Chondrocyte (in vitro differentiated cells): ENCODE data around the gene PYHIN1. TPM values are rescaled to one million over a fixed set of nuclear protein-coding genes. Genes with fewer than 3 reads are reported as not detected.

Source experiments
- DNase-seq: peaks from one replicate; pipeline ENCODE4 v3.0.0; 2021; ENCODE audit warnings: mixed read lengths, low spot score
- H3K27ac Mint-ChIP-seq: one replicate; pipeline ENCODE4 v1.8.0; 2021; ENCODE audit warnings: mild to moderate bottlenecking, moderate library complexity, mixed read lengths; ENCODE audit not compliant: unreplicated experiment
- H3K27me3 Mint-ChIP-seq: 2 replicates; pipeline ENCODE4 v1.8.0; 2021; ENCODE audit warnings: low read depth, mixed read lengths
- H3K36me3 Mint-ChIP-seq: 2 replicates; pipeline ENCODE4 v1.8.0; 2021; ENCODE audit warnings: low read depth, mixed read lengths
- H3K4me1 Mint-ChIP-seq: 2 replicates; pipeline ENCODE4 v1.8.0; 2021; ENCODE audit warnings: low read depth, mild to moderate bottlenecking, mixed read lengths
- H3K4me3 Mint-ChIP-seq: one replicate; pipeline ENCODE4 v1.8.0; 2021; ENCODE audit warnings: mild to moderate bottlenecking, moderate library complexity, mixed read lengths; ENCODE audit not compliant: unreplicated experiment
- H3K9me3 Mint-ChIP-seq: 2 replicates; pipeline ENCODE4 v1.8.0; 2021; ENCODE audit warnings: low read depth, mixed read lengths
- CTCF ChIP-seq: fragments of 200-600 bp; sonication (generic); IDR thresholded peaks from 2 replicates; pipeline ENCODE4 v1.5.0; 2021; ENCODE audit warnings: antibody characterized with exemption, mild to moderate bottlenecking, moderate library complexity
- total RNA-seq: library from RNA; stranded (reverse); gene quantifications from 3 replicates; pipeline ENCODE4 v1.2.1, GENCODE V29; 2021

The PYHIN1 gene
- total RNA-seq, 1 donor from 2014 or later: not detected

- Mint-ChIP-seq H3K27ac (no peak overlapping the region), H3K36me3 (no peaks in the 10 kb centered on the region), H3K4me1 (no peaks in the 10 kb centered on the region), H3K9me3 (peaks cover 6% of the 10 kb centered on the region), H3K27me3 (no peaks in the 10 kb centered on the region), H3K4me3 (no peak overlapping the region)
- DNase-seq: no peak
- TF ChIP-seq CTCF: no peak
Measured at GRCh38 chr1:158951956-158952355, 20.6 kb downstream of the PYHIN1 start.

- no peak for TF ChIP-seq CTCF
- H3K4me3 Mint-ChIP-seq: no peak overlapping the region
- peaks cover 6% of the 10 kb centered on the region for H3K9me3 Mint-ChIP-seq
- no peaks in the 10 kb centered on the region for H3K36me3 Mint-ChIP-seq
- DNase-seq: no peak
- H3K4me1 Mint-ChIP-seq: no peaks in the 10 kb centered on the region
- H3K27ac Mint-ChIP-seq: no peak overlapping the region
- no peaks in the 10 kb centered on the region for H3K27me3 Mint-ChIP-seq
Measured at GRCh38 chr1:158952416-158952815, 21.1 kb downstream of the PYHIN1 start.

- no peak for TF ChIP-seq CTCF
- no peak for DNase-seq
- Mint-ChIP-seq H3K27ac (no peak overlapping the region), H3K27me3 (peaks cover 17% of the 10 kb centered on the region), H3K9me3 (no peaks in the 10 kb centered on the region), H3K4me1 (no peaks in the 10 kb centered on the region), H3K4me3 (no peak overlapping the region), H3K36me3 (no peaks in the 10 kb centered on the region)
Measured at GRCh38 chr1:158961178-158961577, 29.8 kb downstream of the PYHIN1 start.

- TF ChIP-seq CTCF: no peak
- DNase-seq: no peak
- no peaks in the 10 kb centered on the region for H3K9me3 Mint-ChIP-seq
- H3K4me3 Mint-ChIP-seq: no peak overlapping the region
- H3K4me1 Mint-ChIP-seq: no peaks in the 10 kb centered on the region
- H3K27me3 Mint-ChIP-seq: peaks cover 23% of the 10 kb centered on the region
- no peaks in the 10 kb centered on the region for H3K36me3 Mint-ChIP-seq
- H3K27ac Mint-ChIP-seq: no peak overlapping the region
Measured at GRCh38 chr1:158962983-158963382, 31.6 kb downstream of the PYHIN1 start.

- no peaks in the 10 kb centered on the region for H3K4me1 Mint-ChIP-seq
- DNase-seq: no peak
- H3K9me3 Mint-ChIP-seq: no peaks in the 10 kb centered on the region
- H3K4me3 Mint-ChIP-seq: no peak overlapping the region
- TF ChIP-seq CTCF: no peak
- peaks cover 20% of the 10 kb centered on the region for H3K27me3 Mint-ChIP-seq
- no peak overlapping the region for H3K27ac Mint-ChIP-seq
- no peaks in the 10 kb centered on the region for H3K36me3 Mint-ChIP-seq
Measured at GRCh38 chr1:158969166-158969565, 37.8 kb downstream of the PYHIN1 start.
